HG02943 (cell line): ENCODE data around the gene BET1.

ENCODE experiments used
- ATAC-seq: cut with Tn5 transposase; IDR thresholded peaks from one replicate; pipeline ENCODE4 v1.9.1; 2021; ENCODE audit warnings: mild to moderate bottlenecking, low read depth, moderate library complexity; ENCODE audit not compliant: unreplicated experiment

Gene BET1

GRCh38 chr7:93960986-93961385, 43.2 kb downstream of the BET1 start:
- no peak for ATAC-seq

DNA sequence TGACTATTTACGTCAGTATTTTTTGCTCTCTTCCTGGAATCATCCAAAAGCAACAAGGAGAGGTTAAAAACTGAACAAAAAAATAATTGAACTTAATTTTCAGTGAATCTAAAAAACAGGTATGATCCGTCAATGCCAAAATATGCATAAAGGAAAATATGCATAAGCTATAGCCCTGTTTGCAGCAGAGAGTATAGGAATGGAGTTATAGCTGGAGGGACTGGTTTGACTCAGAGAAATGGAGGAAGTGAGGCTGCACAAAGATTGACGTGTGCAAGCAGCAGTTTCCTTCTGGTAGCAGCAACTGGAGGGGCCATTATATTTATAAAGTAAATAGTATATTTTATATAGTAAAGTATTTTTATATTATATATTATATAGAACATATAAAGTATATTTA, 45.5 kb downstream of the BET1 start:
- no peak for ATAC-seq

DNA sequence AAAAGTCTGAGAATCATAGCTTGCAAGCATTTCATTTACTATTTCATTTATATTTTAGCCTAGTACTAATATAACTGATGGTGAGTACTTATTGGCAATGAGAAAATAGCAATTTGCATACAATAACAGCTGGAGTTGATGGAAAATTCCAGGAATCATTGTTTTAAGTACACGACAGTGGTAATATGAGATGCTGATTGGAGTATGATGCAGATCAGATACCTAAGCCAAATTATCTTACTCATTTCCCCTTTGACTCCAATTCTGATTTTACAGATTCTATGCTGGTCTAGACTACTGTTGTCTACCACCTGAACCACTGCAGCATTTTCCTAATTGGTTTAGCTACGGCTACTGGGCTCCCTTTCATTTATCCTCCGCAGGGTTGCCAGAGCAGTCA, 45.9 kb downstream of the BET1 start:
- no peak for ATAC-seq

GRCh38 chr7:93957767-93958166, 46.4 kb downstream of the BET1 start:
- ATAC-seq = no peak

DNA sequence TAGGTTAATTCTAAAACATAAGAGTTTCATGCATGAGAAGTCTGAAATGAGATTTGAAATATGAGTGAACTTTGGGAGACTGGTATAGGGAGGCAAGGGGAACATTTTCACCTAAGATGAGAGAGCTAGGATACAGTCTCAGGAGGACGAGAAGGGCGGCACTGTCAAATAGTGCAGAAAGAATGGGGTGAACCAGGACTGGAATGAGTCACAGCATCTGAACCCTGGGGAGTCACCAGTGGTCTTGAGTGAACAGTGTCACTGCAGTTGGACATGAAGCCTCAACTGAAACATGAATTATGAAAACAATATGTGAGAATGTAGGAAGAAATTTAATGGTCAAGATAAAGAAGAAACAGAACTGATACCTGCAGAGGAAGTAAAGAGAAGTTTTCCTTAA, 48.9 kb downstream of the BET1 start:
- no peak for ATAC-seq

GRCh38 chr7:93949423-93949822, 54.7 kb downstream of the BET1 start:
- no peak for ATAC-seq

GRCh38 chr7:93948873-93949272, 55.3 kb downstream of the BET1 start:
- no peak for ATAC-seq

DNA sequence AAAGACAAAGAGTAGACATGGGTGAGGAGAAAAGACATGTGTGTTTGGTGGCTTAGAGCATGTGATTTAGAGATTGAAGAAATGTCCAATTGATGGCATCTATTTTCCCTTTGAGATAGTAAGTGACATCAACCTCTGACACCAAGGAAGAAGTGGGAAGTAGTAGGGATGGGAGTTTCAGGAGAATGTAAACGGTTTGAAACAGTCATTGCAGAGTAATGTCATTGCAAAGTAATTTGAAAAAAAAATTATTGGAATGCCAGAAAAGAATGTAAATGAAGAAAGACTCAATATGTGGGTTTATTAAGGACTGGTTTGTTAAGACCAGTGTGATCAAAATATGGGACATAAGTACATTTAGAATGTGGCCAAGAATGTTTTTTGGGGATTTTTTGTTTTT, 56.0 kb downstream of the BET1 start:
- no peak for ATAC-seq

- no peak for ATAC-seq
Observed at GRCh38 chr7:93945756-93946535, 58.2 kb downstream of the BET1 start.

- no peak for ATAC-seq
Observed at GRCh38 chr7:93945083-93945482, 59.1 kb downstream of the BET1 start.

- no peak for ATAC-seq
Observed at GRCh38 chr7:93944673-93945072, 59.5 kb downstream of the BET1 start.

DNA sequence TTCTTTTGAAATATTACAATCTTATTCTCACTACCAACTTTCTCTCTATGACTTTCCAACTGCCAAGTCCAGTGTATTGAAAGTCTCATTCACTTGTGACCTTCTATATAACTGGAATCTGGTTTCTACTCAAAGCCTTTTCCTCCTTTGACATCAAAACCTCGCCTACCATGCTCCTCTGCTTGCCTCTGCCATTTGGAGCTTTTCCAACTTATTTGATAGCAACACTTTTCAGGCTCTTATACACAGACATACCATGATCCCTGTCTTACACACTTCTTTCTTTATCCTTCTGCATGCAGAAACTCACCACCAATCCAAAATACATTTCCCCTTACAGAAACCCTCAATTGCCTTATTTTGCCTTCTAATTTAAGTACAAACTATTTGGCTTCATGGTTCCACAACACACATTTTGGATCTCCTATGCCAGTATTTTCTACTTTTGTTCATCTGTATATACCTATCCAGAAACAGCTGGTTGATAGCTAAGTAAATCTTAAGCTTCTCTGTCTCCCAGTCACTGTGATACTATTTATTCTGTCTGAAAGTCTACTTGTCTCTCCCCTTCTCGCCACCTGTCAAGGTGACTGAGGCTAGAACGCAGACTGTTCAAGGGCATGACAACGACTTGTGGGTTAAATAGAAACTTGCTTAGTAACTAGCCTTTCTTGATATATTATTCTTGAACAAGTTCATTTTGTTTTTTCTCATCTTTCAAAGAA, 60.2 kb downstream of the BET1 start:
- ATAC-seq = no peak
